Prostate gland (tissue), 2 donors: ENCODE measurements around the gene SLIT3. TPM values are rescaled to one million over a fixed set of nuclear protein-coding genes. Genes with fewer than 3 reads are reported as not detected.

Experiments
- DNase-seq: peaks from one replicate; pipeline ENCODE4 v3.0.0-alpha.2; 2019; ENCODE audit warnings: low spot score
- H3K27ac ChIP-seq, 2 donors: fragments of 200-600 bp; sonication (generic); 2 replicates each; pipeline ENCODE4 v1.5.1; 2017 to 2019
- H3K27me3 ChIP-seq: fragments of 200-600 bp; sonication (generic); replicated peaks from 2 replicates; pipeline ENCODE4 v1.5.1; 2019; ENCODE audit not compliant: insufficient read depth
- H3K36me3 ChIP-seq, 2 donors: fragments of 200-600 bp; sonication (generic); 1 replicate in 1 of 2; 2 replicates in 1 of 2; pipeline versions ENCODE4 v1.5.1 to v1.8.1; 2017 to 2019
- H3K4me1 ChIP-seq: fragments of 200-600 bp; sonication (generic); replicated peaks from 2 replicates; pipeline ENCODE4 v1.5.1; 2019
- H3K4me3 ChIP-seq, 2 donors: fragments of 200-600 bp; sonication (generic); 2 replicates each; pipeline ENCODE4 v1.5.1; 2017 to 2019
- H3K9me3 ChIP-seq: fragments of 200-600 bp; sonication (generic); 2 replicates; pipeline ENCODE4 v1.5.1; 2017
- POLR2A ChIP-seq: fragments of 450-650 bp; IDR thresholded peaks from one replicate; pipeline ENCODE4 v1.6.1; 2016; ENCODE audit warnings: antibody characterized with exemption, mild to moderate bottlenecking
- POLR2AphosphoS5 ChIP-seq: sonication (generic); formaldehyde crosslinking; IDR thresholded peaks from one replicate; pipeline ENCODE4 v1.6.1; 2017; ENCODE audit warnings: antibody characterized with exemption
- WGBS: methylation state at CpG from one replicate; pipeline ENCODE4 v1.1.5; 2018; 5-methylcytosine and 5-hydroxymethylcytosine counted together
- intact Hi-C: fragments of 100-400 bp; cut with DNase I; formaldehyde crosslinking; loops from one replicate; pipeline ENCODE4 v1.14.2; 2022
- total RNA-seq, 2 donors: library from RNA; depleted of rRNA; stranded (reverse); fragments of >200 nt; gene quantifications; one replicate each; pipeline ENCODE4 v1.1.0, GENCODE V29; 2016
- TF ChIP-seq, protein P1 (sequence below), 4 experiments: fragments of 200-600 bp in 2 of 4; fragments of 450-650 bp in 2 of 4; sonication (generic) in 2 of 4; IDR thresholded peaks; 1 replicate in 3 of 4; 2 replicates in 1 of 4; pipeline ENCODE4 v1.5.1; 2016 to 2019; ENCODE audit warnings: antibody characterized with exemption in 4 of 4, mild to moderate bottlenecking in 2 of 4, moderate library complexity in 2 of 4

SLIT3 gene
- total RNA-seq, 2 donors from 2014 or later, result 8.3 TPM

DNA sequence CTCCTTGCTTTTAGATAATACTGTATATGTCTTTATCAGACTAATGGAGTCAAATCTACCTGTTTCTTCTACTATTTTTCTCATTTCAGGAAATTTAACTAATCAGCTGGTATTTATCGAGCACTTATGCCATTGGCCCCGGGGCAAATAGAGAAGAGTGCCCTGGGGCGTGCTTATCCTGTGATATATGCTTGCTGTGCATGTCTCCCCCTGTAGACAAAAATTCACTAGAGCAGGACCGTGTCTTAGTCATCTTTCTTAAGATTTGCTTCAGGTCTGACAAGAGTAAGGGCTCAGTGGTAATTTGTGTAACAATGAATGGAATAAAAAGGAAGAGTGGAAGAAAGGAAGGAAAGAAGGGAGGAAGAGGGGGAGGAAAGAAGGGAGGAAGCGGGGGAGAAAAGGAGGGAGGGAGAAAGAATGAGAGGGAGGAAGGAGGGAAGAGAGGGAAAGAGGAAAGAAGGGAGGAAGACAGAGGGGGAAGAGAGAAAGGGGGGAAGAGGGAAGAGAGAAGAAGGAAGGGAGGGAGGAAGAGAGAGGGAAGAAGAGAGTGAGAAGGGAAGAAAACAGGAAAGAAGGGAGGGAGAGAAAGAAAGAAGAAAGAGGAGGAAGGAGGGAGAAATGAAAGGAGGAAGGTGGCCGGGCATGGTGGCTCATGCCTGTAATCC lies 426.1 kb downstream of the SLIT3 start:
- no peak for DNase-seq
- intact Hi-C loops, result no loop called here
- Histone ChIP-seq H3K27me3 (peaks cover 2% of the 10 kb centered on the region), H3K27ac (no peak overlapping the region), H3K4me1 (no peaks in the 10 kb centered on the region), H3K36me3 (no peaks in the 10 kb centered on the region), H3K4me3 (no peak overlapping the region), H3K9me3 (no peaks in the 10 kb centered on the region)
- TF ChIP-seq, protein P1, sequence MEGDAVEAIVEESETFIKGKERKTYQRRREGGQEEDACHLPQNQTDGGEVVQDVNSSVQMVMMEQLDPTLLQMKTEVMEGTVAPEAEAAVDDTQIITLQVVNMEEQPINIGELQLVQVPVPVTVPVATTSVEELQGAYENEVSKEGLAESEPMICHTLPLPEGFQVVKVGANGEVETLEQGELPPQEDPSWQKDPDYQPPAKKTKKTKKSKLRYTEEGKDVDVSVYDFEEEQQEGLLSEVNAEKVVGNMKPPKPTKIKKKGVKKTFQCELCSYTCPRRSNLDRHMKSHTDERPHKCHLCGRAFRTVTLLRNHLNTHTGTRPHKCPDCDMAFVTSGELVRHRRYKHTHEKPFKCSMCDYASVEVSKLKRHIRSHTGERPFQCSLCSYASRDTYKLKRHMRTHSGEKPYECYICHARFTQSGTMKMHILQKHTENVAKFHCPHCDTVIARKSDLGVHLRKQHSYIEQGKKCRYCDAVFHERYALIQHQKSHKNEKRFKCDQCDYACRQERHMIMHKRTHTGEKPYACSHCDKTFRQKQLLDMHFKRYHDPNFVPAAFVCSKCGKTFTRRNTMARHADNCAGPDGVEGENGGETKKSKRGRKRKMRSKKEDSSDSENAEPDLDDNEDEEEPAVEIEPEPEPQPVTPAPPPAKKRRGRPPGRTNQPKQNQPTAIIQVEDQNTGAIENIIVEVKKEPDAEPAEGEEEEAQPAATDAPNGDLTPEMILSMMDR (IDR thresholded peaks at IDR 0.05), result no peak
- TF ChIP-seq POLR2AphosphoS5 (no peak), POLR2A (no peak)
- 79% methylated on average over 6 of the region's 6 CpGs for WGBS

DNA sequence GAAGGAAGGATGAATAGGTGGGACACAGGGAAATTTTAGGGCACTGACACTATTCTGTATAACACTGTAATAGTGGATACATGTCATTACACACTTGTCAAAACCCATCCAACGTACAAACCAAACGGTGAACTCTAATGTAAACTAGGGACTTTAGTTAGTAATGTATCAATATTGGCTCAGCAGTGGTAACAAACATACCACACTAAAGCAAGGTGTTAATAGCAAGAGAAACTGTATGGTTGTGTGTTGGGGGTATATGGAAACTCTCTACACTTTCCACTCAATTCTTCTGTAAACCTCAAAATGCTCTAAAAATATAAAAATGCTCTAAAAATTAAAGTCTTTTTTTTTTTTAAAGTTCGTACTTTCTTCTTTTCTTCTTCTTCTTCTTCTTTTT lies 428.7 kb downstream of the SLIT3 start:
- WGBS, result 85% methylated on average over 3 of the region's 3 CpGs
- H3K27me3 ChIP-seq, result peaks cover 2% of the 10 kb centered on the region
- intact Hi-C loops, result no loop called here
- H3K4me1 ChIP-seq, result no peaks in the 10 kb centered on the region
- no peak for DNase-seq
- no peaks in the 10 kb centered on the region for H3K36me3 ChIP-seq
- H3K9me3 ChIP-seq, result no peaks in the 10 kb centered on the region
- H3K4me3 ChIP-seq, result no peak overlapping the region
- TF ChIP-seq POLR2A (no peak), POLR2AphosphoS5 (no peak)
- TF ChIP-seq, protein P1 (IDR thresholded peaks at IDR 0.05), result no peak
- no peak overlapping the region for H3K27ac ChIP-seq

DNA sequence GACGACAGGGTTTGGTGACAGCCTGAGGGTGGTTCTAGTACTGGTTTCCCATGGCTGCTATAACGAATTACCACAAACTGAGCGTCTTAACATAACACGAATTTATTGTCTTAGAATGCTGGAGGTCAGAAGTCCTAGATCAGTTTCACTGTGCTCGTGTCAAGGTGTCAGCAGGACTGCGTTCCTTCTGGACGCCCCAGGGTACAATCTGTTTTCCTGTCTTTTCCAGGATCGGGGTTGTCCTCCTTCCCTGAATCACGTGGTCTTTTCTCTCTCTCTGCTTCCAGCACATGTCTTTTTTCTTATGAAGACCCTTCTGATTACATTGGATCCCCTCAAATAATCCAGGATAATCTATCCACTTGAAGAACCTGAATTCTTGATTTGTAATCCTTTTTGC lies 430.0 kb downstream of the SLIT3 start:
- H3K9me3 ChIP-seq, result no peaks in the 10 kb centered on the region
- TF ChIP-seq, protein P1 (IDR thresholded peaks at IDR 0.05), result no peak
- no peak for TF ChIP-seq POLR2A
- TF ChIP-seq POLR2AphosphoS5, result no peak
- no peak for DNase-seq
- peaks cover 2% of the 10 kb centered on the region for H3K27me3 ChIP-seq
- intact Hi-C loops, result no loop called here
- no peaks in the 10 kb centered on the region for H3K36me3 ChIP-seq
- 80% methylated on average over 9 of the region's 9 CpGs for WGBS
- no peak overlapping the region for H3K4me3 ChIP-seq
- H3K4me1 ChIP-seq, result no peaks in the 10 kb centered on the region
- no peak overlapping the region for H3K27ac ChIP-seq

GRCh38 chr5:168869615-168870227 lies 431.2 kb downstream of the SLIT3 start:
- TF ChIP-seq, protein P1 (IDR thresholded peaks at IDR 0.05), result no peak
- TF ChIP-seq POLR2A, result no peak
- no peak for TF ChIP-seq POLR2AphosphoS5
- WGBS, result 28% methylated on average over 12 of the region's 12 CpGs
- H3K4me3 ChIP-seq, result no peak overlapping the region
- H3K4me1 ChIP-seq, result no peaks in the 10 kb centered on the region
- no peaks in the 10 kb centered on the region for H3K36me3 ChIP-seq
- H3K27me3 ChIP-seq, result peaks cover 2% of the 10 kb centered on the region
- no peak overlapping the region for H3K27ac ChIP-seq
- H3K9me3 ChIP-seq, result no peaks in the 10 kb centered on the region
- DNase-seq, result no peak
- intact Hi-C loops, result no loop called here

DNA sequence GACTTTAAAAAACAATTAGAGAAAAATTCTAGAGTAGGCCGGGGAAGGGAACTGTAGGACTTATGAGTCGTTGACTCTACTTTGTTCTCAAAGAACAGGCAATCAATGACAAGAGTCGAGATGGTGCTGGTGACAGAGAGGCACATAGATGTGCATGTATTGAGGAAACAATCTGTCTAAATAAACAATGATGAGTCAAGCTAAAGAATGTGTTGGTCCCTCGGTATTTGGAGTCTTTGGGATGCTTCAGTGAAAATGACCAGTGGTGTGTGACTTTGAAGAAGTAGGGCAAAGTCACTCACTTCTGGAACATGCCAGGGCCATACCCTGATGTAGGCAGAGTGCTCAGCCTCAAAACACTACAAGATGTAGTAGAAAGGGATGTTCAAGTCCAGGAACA lies 433.7 kb downstream of the SLIT3 start:
- Histone ChIP-seq H3K36me3 (no peaks in the 10 kb centered on the region), H3K27ac (no peak overlapping the region), H3K4me1 (no peaks in the 10 kb centered on the region), H3K9me3 (no peaks in the 10 kb centered on the region), H3K27me3 (no peaks in the 10 kb centered on the region), H3K4me3 (no peak overlapping the region)
- 93% methylated on average over 4 of the region's 4 CpGs for WGBS
- no peak for TF ChIP-seq POLR2A
- no peak for TF ChIP-seq POLR2AphosphoS5
- TF ChIP-seq, protein P1 (IDR thresholded peaks at IDR 0.05), result no peak
- intact Hi-C loops, result no loop called here
- DNase-seq, result no peak
